Natural killer cell (primary cell): Measurements from ENCODE around the gene TSPAN18. TPM values are rescaled to one million over a fixed set of nuclear protein-coding genes. Genes with fewer than 3 reads are reported as not detected.

ENCODE experiments used
- ATAC-seq, 3 donors: fragments of 150-1000 bp in 2 of 3; fragments of 200-7000 bp in 1 of 3; cut with Tn5 transposase; 1 replicate in 1 of 3; 2 replicates in 2 of 3; pipeline ENCODE4 v1.10.0; 2021; ENCODE audit warnings: mild to moderate bottlenecking in 2 of 3, moderate library complexity in 2 of 3
- DNase-seq, 2 donors: peaks; one replicate each; pipeline versions ENCODE4 v3.0.0 to v3.0.0-alpha.2; 2013 to 2021; ENCODE audit warnings: mixed read lengths in 1 of 2
- H3K27ac ChIP-seq: one replicate; pipeline ENCODE4 v1.5.1; 2013; ENCODE audit warnings: mild to moderate bottlenecking, low read length
- H3K27me3 ChIP-seq: one replicate; pipeline ENCODE4 v1.6.1; 2013; ENCODE audit warnings: low read length; ENCODE audit not compliant: control insufficient read depth, insufficient read depth
- H3K36me3 ChIP-seq: one replicate; pipeline ENCODE4 v1.6.1; 2013; ENCODE audit warnings: low read length; ENCODE audit not compliant: control insufficient read depth, insufficient read depth
- H3K4me1 ChIP-seq: one replicate; pipeline ENCODE4 v1.6.1; 2013; ENCODE audit warnings: low read length; ENCODE audit not compliant: control insufficient read depth, insufficient read depth
- H3K4me3 ChIP-seq: one replicate; pipeline ENCODE4 v1.5.1; 2013; ENCODE audit warnings: low read length
- H3K9me3 ChIP-seq: one replicate; pipeline ENCODE4 v1.6.1; 2013; ENCODE audit warnings: low read length; ENCODE audit not compliant: control insufficient read depth, insufficient read depth
- H3K27ac Mint-ChIP-seq, 2 donors: one replicate each; pipeline ENCODE4 v1.8.0; 2022; ENCODE audit warnings: mild to moderate bottlenecking in 2 of 2, mixed read lengths in 2 of 2, moderate library complexity in 1 of 2
- H3K27me3 Mint-ChIP-seq, 2 donors: one replicate each; pipeline ENCODE4 v1.8.0; 2022; ENCODE audit warnings: low read depth in 2 of 2, mixed read lengths in 2 of 2
- H3K36me3 Mint-ChIP-seq: one replicate; pipeline ENCODE4 v1.8.0; 2022; ENCODE audit warnings: mixed read lengths
- H3K4me1 Mint-ChIP-seq, 2 donors: one replicate each; pipeline ENCODE4 v1.8.0; 2022; ENCODE audit warnings: mixed read lengths in 2 of 2
- H3K4me3 Mint-ChIP-seq: one replicate; pipeline ENCODE4 v1.8.0; 2022; ENCODE audit warnings: mild to moderate bottlenecking, moderate library complexity, mixed read lengths
- H3K9me3 Mint-ChIP-seq, 2 donors: one replicate each; pipeline ENCODE4 v1.8.0; 2022; ENCODE audit warnings: mixed read lengths in 2 of 2
- WGBS: methylation state at CpG from one replicate; pipeline ENCODE4 v1.1.7; 2013; ENCODE audit warnings: missing lambda C conversion rate; ENCODE audit not compliant: insufficient coverage; 5-methylcytosine and 5-hydroxymethylcytosine counted together
- intact Hi-C: fragments of 100-400 bp; cut with micrococcal nuclease; formaldehyde crosslinking; loops from one replicate; pipeline ENCODE4 v1.14.2; 2022
- total RNA-seq, 4 donors: library from RNA; stranded (reverse); fragments of 120-200 nt in 1 of 4; gene quantifications; one replicate each; pipeline versions ENCODE4 v1.2.3 to v1.2.4, GENCODE V29; 2013 to 2022
- TF ChIP-seq, protein P1 (sequence below): fragments of 200-600 bp; IDR thresholded peaks from one replicate; pipeline ENCODE4 v1.8.0; 2022; ENCODE audit warnings: antibody characterized with exemption

The TSPAN18 gene
- total RNA-seq, 3 donors from 2014 or later (not counting 1 experiment from before 2014, with no cell fraction given): 1.9 to 2.4 (median 2.3) TPM

DNA sequence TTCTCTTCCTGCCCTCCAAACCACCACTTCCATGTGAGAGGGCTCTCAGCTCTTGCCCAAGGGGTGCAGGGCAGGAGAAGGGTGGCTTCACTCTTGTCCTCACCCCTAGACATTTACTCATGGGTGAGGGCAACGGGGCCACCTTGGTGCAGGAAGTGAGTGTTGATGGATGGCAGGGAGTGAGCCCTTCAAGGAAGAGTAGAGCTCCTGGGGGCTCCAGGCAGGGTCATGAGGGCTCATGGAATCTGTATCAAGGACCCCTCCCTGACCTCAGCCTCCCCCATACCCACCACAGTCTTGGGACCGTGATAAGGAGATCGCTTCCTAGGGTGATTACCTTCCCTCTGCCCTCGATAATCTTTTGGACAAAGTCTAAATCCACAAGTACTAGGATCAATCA is 37.8 kb downstream of the TSPAN18 start:
- Histone ChIP-seq H3K27ac (no peak overlapping the region), H3K4me3 (no peak overlapping the region), H3K9me3 (no peaks in the 10 kb centered on the region), H3K4me1 (no peaks in the 10 kb centered on the region), H3K27me3 (no peaks in the 10 kb centered on the region), H3K36me3 (no peaks in the 10 kb centered on the region)
- intact Hi-C loops: no loop called here
- H3K4me3 Mint-ChIP-seq: no peak overlapping the region
- TF ChIP-seq, protein P1, sequence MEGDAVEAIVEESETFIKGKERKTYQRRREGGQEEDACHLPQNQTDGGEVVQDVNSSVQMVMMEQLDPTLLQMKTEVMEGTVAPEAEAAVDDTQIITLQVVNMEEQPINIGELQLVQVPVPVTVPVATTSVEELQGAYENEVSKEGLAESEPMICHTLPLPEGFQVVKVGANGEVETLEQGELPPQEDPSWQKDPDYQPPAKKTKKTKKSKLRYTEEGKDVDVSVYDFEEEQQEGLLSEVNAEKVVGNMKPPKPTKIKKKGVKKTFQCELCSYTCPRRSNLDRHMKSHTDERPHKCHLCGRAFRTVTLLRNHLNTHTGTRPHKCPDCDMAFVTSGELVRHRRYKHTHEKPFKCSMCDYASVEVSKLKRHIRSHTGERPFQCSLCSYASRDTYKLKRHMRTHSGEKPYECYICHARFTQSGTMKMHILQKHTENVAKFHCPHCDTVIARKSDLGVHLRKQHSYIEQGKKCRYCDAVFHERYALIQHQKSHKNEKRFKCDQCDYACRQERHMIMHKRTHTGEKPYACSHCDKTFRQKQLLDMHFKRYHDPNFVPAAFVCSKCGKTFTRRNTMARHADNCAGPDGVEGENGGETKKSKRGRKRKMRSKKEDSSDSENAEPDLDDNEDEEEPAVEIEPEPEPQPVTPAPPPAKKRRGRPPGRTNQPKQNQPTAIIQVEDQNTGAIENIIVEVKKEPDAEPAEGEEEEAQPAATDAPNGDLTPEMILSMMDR: no peak
- ATAC-seq: peak in 1 of 3 donors; percentile 11
- DNase-seq: no peak
- 94% methylated on average over 3 of the region's 4 CpGs for WGBS
- H3K27me3 Mint-ChIP-seq: peaks cover 5 to 12% of the 10 kb centered on the region in 2 donors
- H3K9me3 Mint-ChIP-seq: no peaks in the 10 kb centered on the region
- H3K4me1 Mint-ChIP-seq: no peaks in the 10 kb centered on the region
- H3K36me3 Mint-ChIP-seq: no peaks in the 10 kb centered on the region
- H3K27ac Mint-ChIP-seq: no peak overlapping the region

DNA sequence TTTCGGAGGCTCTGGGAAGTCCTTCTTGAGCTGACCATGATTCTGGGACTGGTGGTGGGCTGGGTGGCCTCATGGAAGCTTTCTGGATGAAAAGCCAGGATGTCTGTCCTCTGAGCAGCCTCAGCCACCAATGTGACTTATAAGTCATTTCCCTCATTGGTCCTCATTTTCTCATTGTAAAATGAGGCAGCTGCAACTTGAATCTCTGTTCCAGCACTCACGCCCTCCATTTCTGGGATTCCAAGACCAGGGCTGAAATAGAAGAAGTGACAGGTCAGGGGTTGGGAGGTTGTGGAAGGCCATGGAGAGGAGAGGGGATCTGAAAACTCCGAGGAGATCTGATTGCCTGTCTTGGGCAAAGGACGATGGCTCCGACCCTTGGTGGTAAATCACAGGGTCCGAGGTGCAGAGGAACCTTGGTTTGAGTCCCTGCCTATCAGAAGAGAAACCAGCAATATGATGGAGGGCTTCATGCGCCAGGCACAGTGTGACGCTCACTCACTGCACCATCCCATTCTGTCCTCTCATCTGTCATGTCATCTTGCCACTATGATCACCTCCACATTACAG is 38.3 kb downstream of the TSPAN18 start:
- ATAC-seq (no peak), DNase-seq (no peak)
- H3K27me3 ChIP-seq: no peaks in the 10 kb centered on the region
- H3K27me3 Mint-ChIP-seq: peaks cover 8 to 10% of the 10 kb centered on the region in 2 donors
- intact Hi-C loops: no loop called here
- no peaks in the 10 kb centered on the region for H3K36me3 Mint-ChIP-seq
- TF ChIP-seq, protein P1: no peak
- H3K36me3 ChIP-seq: no peaks in the 10 kb centered on the region
- no peaks in the 10 kb centered on the region for H3K4me1 Mint-ChIP-seq
- H3K9me3 ChIP-seq: no peaks in the 10 kb centered on the region
- H3K4me3 Mint-ChIP-seq: no peak overlapping the region
- H3K27ac Mint-ChIP-seq: no peak overlapping the region
- H3K4me1 ChIP-seq: no peaks in the 10 kb centered on the region
- 92% methylated on average over 8 of the region's 8 CpGs for WGBS
- H3K27ac ChIP-seq: no peak overlapping the region
- no peak overlapping the region for H3K4me3 ChIP-seq
- no peaks in the 10 kb centered on the region for H3K9me3 Mint-ChIP-seq

DNA sequence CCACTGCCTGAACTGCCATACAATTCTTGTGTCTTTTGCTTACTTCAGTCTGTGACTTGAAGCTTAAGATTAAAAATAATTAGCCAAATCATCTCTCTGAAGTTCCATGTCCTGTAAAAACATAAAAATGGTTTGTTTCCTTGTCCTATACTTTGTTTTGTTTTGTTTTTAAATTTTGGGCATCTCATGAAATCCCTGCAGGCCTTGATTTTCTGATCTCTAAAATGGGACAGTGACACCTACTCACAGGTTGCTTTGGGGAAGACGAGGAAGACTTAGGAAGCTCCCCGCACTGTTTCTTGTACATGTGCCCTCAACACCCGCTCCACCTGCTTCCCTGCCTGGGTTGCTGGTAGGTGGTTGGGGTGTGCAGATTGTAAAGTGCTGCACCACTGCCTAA is 38.9 kb downstream of the TSPAN18 start:
- ATAC-seq (no peak), DNase-seq (no peak)
- Histone ChIP-seq H3K4me3 (no peak overlapping the region), H3K4me1 (no peaks in the 10 kb centered on the region), H3K36me3 (no peaks in the 10 kb centered on the region), H3K27ac (no peak overlapping the region), H3K27me3 (no peaks in the 10 kb centered on the region), H3K9me3 (no peaks in the 10 kb centered on the region)
- Mint-ChIP-seq H3K4me3 (no peak overlapping the region), H3K27me3 (peaks cover 10 to 15% of the 10 kb centered on the region in 2 donors), H3K9me3 (no peaks in the 10 kb centered on the region), H3K27ac (no peak overlapping the region), H3K4me1 (no peaks in the 10 kb centered on the region), H3K36me3 (no peaks in the 10 kb centered on the region)
- TF ChIP-seq, protein P1: no peak
- intact Hi-C loops: no loop called here
- WGBS: 83% methylated on average over 3 of the region's 3 CpGs
